ACHN (cell line): Measurements from ENCODE around the gene ORAI3.
A peak's percentile ranks its signal among the peaks of the same experiment; 100 is the strongest.

Experiments
- DNase-seq: peaks from one replicate; pipeline ENCODE4 v3.0.0-alpha.2; 2015
- in situ Hi-C: cut with HindIII; loops from 2 replicates; pipeline ENCODE4 v1.10.0; 2017; ENCODE audit warnings: low sequenced_read_pairs, low pct_ligation_motif_present, low pct_unique_long_range_greater_than_20kb

Gene ORAI3

GRCh38 chr16:30948667-30949649, at the start of gene ORAI3:
TSS of gene ORAI3 (plus strand) at chr16:30949068. CDS start at chr16:30949290, 222 bp downstream.
- in situ Hi-C loops, result no loop called here

GRCh38 chr16:30899794-30900193, 49.1 kb upstream of the ORAI3 start:
- no peak for DNase-seq
- in situ Hi-C loops, result loop anchor here (25.0 kb wide), 1 partner anchor 112 kb away; the partner anchor contains the start of gene ZNF629

More at GRCh38 chr16:30948667-30949649, at the start of gene ORAI3:
- DNase-seq, result peak; percentile 73

- in situ Hi-C loops, result no loop called here
These were observed 48.3 kb upstream of the ORAI3 start for GRCh38 chr16:30900588-30900987.

GRCh38 chr16:30901201-30902028, 47.5 kb upstream of the ORAI3 start:
- in situ Hi-C loops, result no loop called here
- DNase-seq, result no peak

More at GRCh38 chr16:30900588-30900987, 48.3 kb upstream of the ORAI3 start:
- no peak for DNase-seq

GRCh38 chr16:30902029-30902972, 46.6 kb upstream of the ORAI3 start:
- in situ Hi-C loops, result no loop called here
- DNase-seq, result peak; percentile 84

- DNase-seq, result no peak
- in situ Hi-C loops, result no loop called here
These were observed 45.9 kb upstream of the ORAI3 start for GRCh38 chr16:30903002-30903401.

GRCh38 chr16:30903596-30903995, 45.3 kb upstream of the ORAI3 start:
- DNase-seq, result no peak
- in situ Hi-C loops, result no loop called here

GRCh38 chr16:30904114-30904780, 44.6 kb upstream of the ORAI3 start:
- in situ Hi-C loops, result no loop called here
- no peak for DNase-seq

- in situ Hi-C loops, result no loop called here
- DNase-seq, result no peak
These were observed 41.8 kb upstream of the ORAI3 start for GRCh38 chr16:30907064-30907463.

GRCh38 chr16:30910427-30911029, 38.3 kb upstream of the ORAI3 start:
- in situ Hi-C loops, result no loop called here
- DNase-seq, result no peak

GRCh38 chr16:30912794-30913412, 36.0 kb upstream of the ORAI3 start:
- no peak for DNase-seq
- in situ Hi-C loops, result no loop called here

GRCh38 chr16:30914830-30915229, 34.0 kb upstream of the ORAI3 start:
- in situ Hi-C loops, result no loop called here
- DNase-seq, result no peak

- DNase-seq, result no peak
- in situ Hi-C loops, result no loop called here
These were observed 30.3 kb upstream of the ORAI3 start for GRCh38 chr16:30918614-30919013.

GRCh38 chr16:30920891-30921290, 28.0 kb upstream of the ORAI3 start:
- in situ Hi-C loops, result no loop called here
- no peak for DNase-seq

GRCh38 chr16:30921459-30921747, 27.5 kb upstream of the ORAI3 start:
- in situ Hi-C loops, result no loop called here
- no peak for DNase-seq

GRCh38 chr16:30921748-30922419, 27.0 kb upstream of the ORAI3 start:
- in situ Hi-C loops, result no loop called here
- DNase-seq, result peak; percentile 92
